IPS DF 19.7 (cell line): Measurements from ENCODE around the gene NLE1.
"Not testable (repeated sequence)": the region's sequence is repeated elsewhere in the genome, so short reads cannot be mapped to it uniquely, and the experiment has no call there.

Source experiments
- DNase-seq: peaks from one replicate; pipeline ENCODE4 v3.0.0-alpha.2; 2013; ENCODE audit warnings: low read depth, low spot score

Gene NLE1

DNA sequence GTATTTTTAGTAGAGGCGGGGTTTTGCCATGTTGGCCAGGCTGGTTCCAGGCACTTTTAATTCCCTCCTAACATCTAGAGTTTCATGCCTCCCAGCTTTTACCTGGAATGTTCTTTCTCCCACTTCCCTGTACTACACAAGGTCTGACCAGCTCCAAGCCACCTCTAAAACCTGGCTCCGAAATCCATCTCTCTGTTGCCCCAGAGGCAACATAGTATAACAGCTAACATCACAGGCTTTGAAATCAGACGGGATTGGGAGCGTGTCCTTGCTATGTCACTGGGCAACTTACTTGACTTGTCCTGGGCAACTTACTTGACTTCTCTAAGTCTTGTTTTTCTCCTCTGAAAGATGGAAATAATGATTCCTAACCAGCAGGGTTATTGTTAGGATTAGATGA is 20.7 kb upstream of the NLE1 start:
- no peak for DNase-seq

DNA sequence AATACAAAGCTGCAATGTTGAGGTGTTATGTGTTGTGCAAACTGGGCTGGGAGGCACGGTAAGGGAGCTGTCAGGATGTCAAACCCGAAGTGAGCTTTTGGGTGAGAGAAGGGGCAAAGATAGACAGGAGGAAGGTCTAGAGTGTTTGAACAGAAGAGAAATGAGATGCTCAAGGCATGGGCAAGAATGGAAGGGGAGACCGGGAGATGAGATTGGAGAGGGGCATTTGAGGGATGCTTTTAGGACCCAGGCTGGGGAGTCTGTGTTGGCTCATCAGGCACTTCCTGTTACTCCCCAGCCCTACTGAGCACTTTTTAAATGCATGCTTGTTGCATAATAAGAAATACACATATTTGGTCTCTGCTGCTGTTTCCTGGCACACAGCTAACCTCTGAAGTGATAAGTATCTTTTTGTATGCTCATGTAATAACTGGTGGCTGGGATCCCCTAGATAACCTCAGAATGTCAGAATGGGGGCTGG is 19.2 kb upstream of the NLE1 start:
- no peak for DNase-seq

DNA sequence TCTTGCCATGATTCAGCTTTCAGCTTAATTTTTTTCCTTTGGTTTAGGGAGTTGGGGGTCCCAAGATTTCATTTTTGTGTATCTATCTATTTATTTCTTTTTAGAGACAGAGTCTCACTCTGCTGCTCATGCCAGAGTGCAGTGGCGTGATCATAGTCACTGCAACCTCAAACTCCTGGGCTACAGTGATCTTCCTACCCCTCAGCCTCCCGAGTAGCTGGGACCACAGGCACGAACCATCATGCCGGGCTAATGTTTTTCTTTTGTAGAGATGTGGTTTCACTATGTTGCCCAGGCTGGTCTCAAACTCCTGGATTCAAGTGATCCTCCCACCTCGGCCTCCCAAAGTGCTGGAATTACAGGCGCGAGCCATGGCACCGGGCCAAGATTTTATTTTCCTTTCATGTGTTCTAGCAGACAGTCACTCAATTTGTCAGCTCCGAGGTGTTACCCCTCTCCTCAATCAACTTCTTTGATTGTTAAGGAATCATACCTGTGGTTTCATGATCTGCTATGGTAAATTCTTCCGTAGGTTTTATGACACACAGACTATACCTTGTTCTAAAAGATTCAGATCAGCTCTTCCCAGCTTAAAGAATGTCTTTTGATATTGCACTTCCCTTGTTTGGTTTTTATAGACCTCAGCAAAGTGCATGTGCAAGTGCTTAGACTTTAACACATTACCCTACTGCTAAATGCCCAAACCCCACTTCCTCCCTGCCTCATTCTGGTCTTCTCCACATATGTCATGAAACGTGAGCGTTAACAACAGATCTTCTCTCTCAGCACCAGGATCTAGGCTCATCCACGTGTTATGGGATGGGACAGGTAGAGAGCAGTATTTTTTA is 18.5 kb upstream of the NLE1 start:
- no peak for DNase-seq

DNA sequence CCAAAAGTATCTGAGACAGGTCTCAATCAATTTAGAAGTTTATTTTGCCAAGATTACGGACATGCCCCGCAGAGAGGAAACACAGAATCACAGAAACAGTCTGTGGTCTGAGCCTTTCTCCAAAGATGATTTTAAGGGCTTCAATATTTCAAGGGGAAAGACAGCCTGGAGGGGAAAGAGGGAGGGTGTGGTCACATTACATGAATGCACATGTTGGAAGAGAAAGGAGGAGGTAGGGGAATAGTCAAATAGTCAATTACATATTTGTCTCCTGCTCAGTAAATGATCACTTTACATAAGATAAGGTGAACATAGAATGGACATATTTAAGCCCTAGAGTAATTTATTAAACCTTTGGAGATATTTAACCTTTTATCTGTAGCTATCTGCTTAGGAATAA is 17.8 kb upstream of the NLE1 start:
- no peak for DNase-seq

DNA sequence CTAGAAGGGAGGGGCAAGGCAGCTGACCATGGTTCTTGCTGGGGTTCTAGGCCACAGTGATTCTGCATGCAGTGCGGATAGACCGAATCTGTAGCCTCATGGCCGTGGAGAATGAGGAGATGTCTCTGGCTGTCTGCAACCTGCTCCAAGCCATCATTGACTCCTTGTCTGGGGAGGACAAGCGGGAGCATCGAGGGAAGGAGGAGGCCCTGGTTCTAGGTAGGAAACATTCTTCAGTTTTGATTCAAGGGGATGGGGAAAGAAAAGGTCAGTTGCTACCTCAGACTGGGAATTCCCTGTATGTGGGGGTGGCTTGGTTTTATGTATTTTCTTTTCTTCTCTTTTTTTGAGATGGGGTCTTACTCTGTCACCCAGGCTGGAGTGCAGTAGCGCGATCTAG is 13.1 kb upstream of the NLE1 start:
- no peak for DNase-seq

DNA sequence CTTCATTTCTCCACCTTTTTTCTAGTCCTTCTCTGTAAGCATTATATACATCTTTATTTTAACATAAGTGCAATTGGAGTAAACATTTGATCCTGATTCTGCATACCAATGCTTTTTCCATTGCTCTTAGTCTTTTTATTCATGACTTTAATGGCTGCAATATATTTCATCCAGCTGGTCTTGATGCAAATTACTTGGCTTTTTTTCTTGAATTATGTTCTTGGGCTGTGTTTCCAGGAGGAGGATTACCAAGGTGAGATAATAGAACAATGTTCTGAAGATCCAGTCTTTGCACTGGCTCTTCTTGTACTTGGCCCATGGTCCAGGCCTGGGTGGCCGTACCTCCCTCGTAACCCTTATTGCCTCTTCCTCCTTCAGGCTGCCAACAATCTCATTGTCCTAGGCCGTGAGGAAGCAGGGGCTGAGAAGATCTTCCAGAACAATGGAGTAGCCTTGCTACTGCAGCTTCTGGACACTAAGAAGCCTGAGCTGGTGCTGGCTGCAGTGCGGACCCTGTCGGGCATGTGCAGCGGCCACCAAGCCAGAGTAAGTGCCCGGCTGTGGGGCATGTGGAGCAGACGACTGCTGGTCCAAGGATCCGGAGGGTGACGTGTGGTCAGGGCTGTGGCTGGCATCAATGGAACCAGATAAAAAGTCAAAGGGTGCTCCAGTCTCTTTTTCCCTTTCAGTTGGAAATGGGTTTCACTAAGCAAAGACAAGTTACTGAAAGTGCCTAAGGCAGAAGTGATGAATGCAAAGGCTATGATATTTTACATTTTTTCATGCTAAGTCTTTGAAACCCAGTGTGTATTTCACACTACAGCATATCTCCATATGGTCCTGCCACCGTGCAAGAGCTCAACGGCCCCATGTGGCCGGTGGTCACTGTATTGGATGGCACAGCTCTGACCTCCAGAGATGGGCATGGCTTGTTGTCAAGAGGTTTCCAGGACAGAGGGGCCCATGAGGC is 12.4 kb upstream of the NLE1 start:
- no peak for DNase-seq

DNA sequence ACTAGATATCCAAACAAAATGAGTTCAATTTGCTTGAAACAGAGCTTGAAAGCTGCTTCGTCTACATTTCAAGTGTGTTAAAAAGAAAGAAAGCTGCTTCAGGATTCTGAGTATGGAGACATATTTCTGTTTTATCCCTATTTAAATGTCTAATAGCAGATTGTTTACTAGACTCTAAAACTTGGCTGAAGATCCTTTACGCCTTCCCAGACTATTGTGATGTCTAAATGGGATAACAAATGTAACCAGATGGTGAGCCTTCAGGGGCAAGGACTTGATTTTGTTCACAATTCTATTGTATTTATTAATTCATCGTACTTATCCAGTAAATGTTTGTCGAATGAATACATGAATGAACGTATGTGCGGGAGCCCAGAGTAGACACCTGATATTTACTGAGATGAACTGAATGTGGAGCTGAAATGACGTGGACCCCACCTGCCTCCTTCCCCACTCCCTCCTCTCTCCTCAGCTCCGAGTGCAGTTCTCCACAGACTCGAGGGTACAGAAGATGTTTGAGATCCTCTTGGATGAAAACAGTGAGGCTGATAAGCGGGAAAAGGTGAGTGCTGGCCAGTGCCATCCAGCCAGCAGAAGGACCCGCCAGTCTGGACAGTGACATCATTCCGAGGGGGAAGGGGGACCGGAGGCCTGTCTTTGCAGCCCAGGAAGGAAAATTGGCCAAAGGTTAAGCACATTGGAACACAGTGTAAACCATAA is 10.5 kb upstream of the NLE1 start:
- DNase-seq, result no peak

DNA sequence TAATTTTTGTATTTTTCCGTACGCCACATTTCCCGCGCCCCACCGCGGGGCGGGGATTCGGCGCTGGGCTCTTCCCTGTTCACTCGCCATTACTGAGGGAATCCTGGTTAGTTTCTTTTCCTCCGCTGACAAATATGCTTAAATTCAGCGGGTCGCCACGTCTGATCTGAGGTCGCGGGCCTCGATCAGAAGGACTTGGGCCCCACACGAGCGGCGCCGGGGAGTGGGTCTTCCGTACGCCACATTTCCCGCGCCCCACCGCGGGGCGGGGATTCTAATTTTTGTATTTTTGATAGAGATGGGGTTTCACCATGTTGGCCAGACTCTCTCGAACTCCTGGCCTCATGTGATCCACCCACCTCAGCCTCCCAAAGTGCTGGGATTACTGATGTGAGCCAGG is 9.0 kb upstream of the NLE1 start:
- DNase-seq, result not testable (repeated sequence)

DNA sequence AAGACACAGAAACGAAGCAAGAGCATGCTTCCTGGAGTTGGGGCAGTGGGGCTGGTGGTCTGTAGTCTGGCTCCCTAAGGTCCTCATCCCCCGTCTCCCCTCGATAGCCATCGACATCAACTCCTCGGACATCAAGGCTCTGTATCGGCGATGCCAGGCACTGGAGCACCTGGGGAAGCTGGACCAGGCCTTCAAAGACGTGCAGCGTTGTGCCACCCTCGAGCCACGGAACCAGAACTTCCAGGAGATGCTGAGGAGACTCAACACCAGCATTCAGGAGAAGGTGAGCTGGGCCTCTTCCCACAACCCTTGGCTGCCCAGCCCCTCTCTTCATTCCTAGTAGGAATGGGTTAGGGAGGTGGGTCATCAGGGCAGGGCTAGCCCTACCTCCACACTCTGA is 7.8 kb upstream of the NLE1 start:
- DNase-seq, result no peak

DNA sequence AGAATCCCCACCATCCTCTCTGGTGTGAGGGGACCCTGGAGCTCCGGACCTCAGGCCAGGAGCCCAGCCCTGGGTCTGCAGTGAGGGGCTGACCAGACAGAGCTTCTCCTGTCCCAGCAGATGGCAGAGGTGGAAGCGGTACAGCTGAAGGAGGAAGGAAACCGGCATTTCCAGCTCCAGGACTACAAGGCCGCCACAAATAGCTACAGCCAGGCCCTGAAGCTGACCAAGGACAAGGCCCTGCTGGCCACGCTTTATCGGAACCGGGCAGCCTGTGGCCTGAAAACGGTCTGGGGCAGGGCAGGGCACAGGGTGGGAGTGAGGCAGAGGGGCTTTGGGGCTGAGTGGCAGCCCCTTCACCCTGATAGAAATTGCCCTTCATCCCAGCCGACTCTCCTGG is 6.0 kb upstream of the NLE1 start:
- no peak for DNase-seq

DNA sequence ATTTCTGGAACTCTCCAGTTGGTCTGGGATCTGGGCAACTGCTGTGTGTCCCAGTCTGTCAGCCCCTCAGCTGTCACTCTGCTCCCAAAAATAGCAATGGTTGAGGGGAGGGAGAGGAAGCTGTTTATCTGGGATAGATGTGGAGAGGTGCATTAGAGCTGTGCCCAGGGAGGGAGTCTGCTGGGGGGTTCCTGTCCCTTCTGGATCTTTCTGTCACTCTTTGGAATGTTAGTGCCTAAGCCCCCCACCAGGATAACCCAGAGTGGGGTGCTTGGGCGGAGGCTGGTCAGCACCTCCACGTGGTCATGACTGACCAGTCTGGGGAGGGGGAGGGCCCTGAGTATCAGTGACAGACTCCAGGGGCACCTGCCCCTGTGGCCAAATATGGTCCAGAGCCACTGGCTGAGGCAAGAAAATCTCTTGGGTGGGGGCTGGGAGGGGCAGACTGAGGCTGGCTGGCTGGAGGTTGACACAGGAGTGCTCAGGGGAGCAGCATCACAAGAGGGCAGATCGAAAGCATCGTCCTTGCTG is 5.3 kb upstream of the NLE1 start, which contains the start of gene UNC45B:
Gene UNC45B (plus strand): TSS at position 443 of the 531 bp plus-strand sequence. CDS start 447 bp downstream, outside the sequence.
- no peak for DNase-seq

DNA sequence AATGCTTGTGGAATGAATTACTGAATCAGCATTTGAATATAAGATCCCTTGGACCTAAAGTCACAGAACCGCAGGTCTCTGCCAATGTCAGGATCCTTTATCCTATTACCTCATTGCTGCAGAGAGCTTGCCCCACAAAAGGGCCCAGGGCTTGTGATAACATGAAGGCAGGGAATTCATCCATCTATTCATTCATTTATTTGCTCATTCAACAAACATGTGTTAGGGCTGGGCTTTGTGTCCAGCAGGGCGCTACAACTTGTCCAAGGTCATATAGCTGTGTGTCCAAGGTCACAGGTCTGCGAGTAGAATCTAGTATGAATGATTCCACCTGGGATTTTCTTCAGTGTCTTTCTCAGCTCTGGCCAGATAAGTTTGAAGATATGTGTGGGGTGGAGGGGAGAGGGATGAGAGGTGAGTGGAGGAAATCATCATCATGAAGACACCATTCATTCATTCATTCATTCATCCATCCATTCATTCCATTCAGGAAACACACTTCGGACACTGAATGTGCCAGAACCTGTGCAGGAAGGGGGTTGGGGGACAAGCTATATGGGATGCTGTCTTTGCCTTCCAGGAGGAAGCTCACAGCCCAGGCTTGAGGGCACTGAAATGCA is 4.2 kb upstream of the NLE1 start:
- DNase-seq, result no peak

DNA sequence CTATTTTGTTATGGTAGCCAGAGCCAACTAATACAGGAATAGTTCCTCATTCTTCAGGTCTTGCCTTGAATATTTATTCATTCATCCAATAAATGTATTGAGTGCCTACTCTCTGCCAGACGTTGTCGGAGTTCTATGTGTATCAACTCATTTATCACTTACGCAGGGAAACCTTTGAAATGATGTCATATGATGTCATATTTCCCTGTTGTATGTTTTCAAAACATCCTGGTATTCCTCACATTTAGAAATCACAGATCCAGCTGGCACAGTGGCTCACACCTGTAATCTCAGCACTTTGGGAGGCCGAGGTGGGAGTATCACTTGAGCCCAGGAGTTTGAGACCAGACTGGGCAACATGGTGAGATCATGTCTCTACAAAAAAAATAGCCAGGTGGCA is 2.7 kb upstream of the NLE1 start:
- no peak for DNase-seq

DNA sequence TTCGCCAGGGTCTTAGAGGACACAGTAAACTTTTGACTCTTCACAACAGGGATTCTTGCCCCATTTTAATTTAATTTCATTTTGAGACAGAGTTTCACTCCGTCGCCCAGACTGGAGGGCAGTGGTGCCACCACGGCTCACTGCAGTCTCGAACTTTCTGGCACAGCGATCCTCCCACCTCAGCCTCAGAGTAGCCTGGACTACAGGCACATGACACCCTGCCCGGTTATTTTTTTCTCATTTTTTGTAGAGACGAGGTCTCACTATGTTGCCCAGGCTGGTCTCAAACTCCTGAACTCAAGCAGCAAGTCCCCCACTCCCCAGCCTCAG is 329 bp upstream of the NLE1 start:
- no peak for DNase-seq

DNA sequence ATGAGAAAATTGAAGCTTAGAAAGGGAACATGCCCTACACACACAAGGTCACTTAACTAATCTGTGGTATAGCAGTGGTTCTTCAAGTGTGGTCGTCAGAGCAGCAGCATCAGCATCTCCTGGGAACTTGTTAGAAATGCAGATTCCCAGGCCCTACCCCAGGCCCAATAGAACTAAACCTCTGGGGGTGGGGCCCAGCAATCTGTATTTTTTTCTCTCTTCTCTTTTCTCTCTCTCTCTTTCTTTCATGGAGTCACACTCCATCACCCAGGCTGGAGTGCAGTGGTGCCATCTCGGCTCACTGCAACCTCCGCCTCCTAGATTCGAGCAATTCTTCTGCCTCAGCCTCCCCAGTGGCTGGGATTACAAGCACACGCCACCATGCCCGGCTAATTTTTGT is 3.9 kb downstream of the NLE1 start:
- no peak for DNase-seq

DNA sequence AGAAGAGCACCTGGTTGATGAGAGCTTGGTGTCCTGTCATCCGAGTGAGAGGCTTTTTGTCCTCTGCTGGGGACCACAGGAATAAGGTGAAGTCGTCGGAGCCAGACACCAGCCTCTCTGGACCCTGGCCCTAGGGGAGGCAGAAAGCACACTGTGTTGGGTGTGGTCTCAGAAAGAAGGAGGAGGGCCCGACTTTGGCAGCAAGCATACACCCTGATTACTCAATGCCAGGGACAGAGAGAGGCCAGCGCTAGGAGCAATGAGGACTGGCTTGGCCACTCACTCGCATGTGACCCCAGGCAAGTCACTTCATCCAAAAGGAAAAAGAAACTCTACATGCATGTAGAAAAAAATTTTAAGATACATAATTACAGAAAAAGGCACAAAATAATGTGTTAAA is 6.8 kb downstream of the NLE1 start:
- DNase-seq, result no peak

DNA sequence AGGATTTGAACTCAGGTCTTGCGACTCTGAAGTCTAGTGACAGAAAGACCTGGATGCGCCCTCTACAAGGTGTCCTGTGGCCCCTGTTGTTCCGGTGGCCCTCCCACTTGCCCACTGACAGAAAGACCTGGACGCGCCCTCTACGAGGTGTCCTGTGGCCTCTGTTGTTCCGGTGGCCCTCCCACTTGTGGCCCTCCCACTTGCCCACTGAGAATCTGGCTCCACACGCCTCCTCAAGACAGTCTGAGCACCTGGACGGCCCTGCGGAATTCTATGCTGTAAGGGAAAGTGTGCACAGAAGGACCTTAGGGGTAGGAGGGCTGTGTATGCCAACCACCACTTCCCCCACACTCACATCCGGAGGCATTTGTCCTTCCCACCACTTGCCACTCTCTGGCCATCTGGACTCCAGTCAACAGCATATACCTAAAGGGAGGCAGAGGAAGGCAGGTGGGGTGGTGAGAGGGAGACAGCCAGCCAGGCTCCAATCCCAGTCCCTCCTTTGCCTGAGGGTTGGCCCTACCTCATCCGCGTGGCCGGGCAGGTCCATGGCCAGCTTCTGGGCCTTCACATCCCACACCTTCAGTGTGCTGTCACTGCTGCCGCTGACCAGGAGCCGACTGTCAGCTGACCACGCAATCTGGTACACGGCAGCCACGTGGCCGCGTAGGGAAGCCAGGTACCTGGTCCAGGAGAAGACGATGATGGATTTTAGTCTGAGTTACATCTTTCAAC is 9.1 kb downstream of the NLE1 start:
- DNase-seq, result no peak

DNA sequence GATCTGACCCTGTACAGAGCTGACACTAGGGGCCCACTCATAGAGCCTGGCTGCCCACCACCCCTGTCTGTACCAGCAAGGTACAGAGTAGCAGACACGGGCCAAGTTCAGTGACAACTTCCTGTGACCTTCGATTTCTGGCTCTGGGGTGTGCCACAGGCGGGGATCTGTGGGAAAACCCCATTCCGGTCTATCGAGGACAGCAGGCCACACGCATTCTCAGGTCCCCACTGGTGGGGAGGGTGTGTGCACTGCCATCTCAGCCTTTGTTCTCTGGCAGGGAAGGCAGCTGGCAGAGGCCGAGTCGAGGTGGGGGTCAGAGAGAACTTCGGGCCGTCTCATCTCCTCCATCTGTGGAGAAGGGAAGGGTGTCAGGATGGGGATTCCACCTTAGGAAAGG is 10.0 kb downstream of the NLE1 start:
- DNase-seq, result no peak

DNA sequence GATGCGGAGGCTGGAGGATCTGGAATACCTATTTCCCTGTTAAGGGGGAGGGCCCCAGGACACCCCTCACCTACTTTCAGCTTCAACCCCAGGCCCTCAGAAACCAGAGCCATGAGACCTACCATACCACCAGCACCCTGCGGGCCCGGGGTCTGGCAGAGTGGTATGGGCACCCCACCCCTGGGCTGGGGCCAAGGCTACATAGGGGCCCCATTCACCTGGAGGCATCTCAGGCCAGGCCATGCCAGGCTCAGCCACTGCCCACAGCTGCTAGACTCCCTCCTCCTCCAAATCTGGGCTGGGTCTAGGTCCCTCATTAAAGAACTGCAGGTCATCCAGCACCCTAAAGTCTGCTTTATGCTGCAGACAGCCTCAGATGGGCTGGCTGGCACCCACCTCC is 11.7 kb downstream of the NLE1 start:
- DNase-seq, result no peak

DNA sequence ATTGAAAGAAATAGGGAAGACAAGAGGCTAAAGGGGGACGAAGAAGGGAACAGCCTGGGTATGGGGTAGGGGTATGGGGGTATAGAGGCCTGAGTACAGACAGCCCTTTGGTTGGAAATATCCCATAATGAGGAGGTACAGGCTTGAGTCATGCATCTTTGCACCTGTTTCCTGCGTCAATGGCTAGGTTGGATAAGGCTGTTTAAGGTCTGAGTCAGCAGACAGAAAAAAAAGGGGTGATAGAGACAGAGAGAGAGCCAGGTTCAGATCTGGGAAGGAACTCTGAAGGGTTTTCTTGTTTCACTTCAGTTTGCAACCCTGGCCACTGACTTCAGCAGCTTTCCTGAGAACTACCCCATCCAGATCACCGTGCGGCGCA is 12.1 kb downstream of the NLE1 start:
- no peak for DNase-seq
